ENCODE results near the gene PTPRH.
"Not testable (repeated sequence)": the region's sequence is repeated elsewhere in the genome, so short reads cannot be mapped to it uniquely, and the experiment has no call there.

Gene PTPRH

DNA sequence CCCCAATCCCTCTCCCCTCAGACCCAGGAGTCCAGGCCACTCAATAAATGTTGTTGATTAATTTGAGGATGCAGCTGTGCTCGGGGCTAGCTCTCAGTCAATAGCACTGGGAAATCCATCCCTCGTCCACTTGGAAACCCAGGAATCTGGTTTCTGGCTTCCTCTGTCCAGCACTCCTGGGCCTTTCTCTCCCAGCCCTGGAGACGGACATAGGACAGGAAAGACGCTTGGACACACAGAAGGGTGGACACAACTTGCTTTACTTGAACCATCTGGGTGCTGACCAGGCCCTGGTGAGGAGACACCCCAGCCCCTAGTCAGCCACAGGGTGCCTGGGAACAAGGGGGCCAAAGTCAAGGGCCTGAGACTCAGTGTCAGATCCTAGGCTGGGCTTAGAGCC is 50.9 kb downstream of the PTPRH start:
- DNase-seq: no peak

DNA sequence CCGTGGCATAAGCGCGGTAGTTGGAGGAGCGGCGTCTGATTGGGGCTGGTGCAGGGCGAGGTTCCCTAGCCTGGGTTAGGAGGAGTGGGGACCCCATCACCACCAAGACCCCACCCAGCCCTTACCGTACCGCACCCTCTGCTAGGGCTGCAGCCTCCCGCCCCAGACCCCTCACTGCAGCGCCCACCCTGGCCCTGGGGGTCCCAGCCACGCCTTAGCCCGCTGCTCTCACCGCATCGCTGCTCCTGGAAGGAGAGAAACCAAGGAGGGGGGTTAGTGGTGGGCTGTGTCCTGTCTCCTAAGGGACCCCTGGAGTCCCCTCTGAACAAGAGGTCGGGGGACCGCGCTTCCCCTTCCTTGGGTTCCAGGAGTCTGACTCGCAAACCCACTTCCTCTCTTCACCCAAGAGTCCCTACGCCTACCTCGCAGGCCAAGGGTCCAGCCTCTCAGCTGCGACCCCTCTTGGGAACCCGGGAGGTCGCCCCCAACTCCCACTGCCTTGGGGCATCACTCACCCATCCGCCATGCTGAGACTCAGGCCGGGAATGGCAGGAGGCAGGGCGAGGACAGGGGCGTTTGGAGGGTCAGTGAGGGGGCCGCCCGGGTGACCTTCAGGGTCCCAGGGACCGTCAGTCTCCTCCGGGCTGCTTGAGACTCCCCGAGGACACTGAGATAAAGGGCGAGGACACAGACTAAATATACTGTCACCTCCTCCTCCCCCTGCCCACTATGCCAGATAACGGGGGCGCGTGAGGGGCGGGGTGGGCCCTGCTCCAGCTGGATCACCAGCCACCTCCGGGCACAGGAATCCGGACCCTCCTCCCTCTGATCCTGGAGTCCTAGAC is 52.0 kb downstream of the PTPRH start, which contains the start of gene TNNI3:
TSS of gene TNNI3 (minus strand) at position 669 of the 845 bp plus-strand sequence. CDS start at position 526, 143 bp downstream.
- no peak for DNase-seq

DNA sequence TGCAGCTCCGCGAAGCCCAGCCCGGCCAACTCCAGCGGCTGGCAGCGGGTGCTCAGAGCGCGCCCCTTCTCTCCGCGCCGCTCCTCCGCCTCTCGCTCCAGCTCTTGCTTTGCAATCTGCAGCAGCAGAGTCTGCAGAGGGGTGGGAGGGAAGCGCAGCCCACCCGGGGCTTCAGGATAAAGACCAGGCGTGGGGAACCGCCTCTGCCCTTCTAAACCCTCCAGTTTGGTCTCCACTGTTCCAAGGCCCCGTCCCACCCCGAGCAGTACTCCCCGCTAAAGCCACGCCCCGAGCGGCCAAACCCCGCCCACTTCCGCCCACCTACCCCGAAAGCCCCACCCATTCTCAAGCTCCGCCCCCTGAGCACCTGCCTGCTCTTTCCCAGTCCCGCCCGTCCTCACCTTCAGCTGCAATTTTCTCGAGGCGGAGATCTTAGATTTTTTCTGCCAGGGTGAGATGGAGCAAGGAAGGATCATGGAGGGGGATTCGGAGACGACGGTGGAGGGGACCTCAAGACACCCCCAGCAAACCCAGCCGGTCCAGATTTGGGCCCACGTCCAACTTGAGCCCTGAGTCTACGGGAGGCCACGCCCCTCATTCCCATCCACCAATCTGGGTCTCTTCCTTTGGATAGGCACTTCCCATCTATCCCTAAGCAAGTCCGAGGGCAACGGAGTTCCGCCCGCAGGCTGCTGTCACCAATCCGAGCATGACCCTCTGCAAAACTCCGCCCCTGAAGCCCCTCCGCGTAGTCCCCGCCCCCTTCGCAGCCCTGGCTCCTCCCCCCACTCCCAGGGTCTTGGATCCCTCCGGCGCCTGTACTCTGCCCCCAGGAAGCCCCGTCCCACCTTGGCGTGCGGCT is 52.9 kb downstream of the PTPRH start:
- DNase-seq: peak; percentile 7 to 27

DNA sequence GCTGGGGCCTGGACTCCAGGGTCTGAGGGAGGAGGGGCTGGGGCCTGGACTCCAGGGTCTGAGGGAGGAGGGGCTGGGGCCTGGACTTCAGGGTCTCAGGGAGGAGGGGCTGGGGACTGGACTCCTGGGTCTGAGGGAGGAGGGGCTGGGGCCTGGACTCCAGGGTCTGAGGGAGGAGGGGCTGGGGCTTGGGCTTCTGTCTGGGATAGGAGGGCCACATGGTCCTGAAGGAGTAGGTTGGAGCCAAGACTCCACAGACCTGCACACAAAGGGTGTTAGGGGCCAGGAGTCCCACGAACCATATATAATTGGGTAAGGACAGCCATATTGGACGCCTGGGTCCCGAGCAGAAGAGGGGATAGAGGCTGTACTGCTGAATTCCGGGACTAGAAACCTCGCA is 53.5 kb downstream of the PTPRH start:
- not testable (repeated sequence) for DNase-seq

DNA sequence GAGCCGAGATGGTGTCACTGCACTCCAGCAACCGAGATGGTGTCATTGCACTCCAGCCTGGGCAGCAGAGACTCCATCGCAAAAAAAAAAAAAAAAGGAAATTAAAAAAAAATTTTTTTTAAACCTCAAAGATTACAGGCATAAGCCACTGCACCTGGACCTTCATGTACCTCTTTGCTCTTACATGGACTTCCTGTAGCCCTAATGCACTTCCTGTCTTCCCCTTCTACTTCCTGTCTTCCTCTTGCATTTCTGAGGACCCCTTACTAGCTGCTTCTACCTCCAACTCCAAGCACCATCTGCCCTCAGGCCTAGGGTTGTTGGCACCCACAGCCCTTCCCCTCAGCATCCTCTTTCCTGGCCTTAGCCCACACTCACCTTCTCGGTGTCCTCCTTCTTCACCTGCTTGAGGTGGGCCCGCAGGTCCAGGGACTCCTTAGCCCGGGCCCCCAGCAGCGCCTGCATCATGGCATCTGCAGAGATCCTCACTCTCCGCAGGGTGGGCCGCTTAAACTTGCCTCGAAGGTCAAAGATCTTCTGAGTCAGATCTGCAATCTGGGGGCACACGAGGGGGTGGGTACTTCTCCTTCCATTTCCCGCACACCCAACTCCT is 55.5 kb downstream of the PTPRH start:
- no peak for DNase-seq

DNA sequence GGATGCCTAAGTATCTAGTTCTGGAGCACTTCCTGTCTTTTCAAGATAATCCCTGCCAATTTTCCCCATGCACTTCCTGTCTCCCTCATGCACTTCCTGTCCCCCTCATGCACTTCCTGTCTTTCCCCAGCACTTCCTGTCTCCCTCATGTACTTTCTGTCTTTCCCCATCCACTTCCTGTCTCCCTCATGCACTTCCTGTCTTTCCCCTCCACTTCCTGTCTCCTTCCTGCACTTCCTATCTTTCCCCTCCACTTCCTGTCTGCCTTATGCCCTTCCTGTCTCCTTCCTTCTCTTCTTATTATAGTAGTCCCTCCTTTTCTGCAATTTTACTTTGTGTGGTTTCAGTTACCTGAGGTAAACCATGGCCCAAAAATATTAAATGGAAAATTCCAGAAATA is 57.3 kb downstream of the PTPRH start:
- no peak for DNase-seq

DNA sequence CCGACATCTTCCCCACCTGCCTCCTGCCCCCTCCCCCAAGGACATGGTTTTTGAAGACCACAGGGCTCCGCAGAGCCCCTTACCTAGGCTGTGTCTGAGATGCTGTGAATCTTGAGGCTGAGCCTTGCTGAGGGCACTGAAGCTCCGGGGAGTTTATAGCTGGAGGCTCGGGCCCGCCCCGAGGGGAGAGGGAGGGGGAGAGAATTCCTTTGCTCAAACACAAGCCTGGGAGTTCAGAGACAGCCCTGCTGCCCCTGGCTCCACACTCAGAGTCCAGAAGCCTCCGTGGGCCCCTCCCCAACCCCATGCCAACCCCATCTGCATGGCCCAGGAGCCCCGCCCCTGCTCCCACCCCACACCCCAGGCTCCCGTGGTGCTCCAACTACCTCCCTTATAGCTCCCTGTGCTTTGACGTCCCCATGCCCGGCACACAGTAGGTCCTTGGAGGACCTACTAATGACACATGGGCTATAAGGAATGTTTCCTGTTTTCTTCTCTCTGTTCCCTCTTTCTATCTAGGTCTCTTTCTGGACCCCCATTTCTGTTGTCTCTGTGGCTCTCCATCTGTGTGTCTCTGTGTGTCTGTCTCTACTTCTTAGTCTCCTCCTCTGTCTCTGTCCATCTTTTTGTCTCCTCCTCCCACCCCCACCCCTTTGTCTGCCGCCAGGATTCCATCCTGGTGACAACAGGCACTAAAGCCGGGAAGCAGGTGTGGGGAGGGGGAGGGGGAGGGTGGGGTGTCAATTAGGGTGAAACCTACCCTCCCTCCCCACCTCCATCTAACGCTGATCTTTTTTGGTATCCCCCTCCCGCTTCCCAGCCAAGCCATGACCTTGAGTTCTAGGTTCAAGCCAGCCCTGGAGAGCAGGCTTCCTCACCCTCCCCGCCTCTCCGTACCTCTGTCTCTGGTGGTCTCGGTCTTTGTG is 60.0 kb downstream of the PTPRH start, which contains the start of gene TNNT1:
TSS of gene TNNT1 (minus strand) at position 129 of the 926 bp plus-strand sequence. CDS start 2,049 bp downstream, outside the sequence.
- DNase-seq: no peak

DNA sequence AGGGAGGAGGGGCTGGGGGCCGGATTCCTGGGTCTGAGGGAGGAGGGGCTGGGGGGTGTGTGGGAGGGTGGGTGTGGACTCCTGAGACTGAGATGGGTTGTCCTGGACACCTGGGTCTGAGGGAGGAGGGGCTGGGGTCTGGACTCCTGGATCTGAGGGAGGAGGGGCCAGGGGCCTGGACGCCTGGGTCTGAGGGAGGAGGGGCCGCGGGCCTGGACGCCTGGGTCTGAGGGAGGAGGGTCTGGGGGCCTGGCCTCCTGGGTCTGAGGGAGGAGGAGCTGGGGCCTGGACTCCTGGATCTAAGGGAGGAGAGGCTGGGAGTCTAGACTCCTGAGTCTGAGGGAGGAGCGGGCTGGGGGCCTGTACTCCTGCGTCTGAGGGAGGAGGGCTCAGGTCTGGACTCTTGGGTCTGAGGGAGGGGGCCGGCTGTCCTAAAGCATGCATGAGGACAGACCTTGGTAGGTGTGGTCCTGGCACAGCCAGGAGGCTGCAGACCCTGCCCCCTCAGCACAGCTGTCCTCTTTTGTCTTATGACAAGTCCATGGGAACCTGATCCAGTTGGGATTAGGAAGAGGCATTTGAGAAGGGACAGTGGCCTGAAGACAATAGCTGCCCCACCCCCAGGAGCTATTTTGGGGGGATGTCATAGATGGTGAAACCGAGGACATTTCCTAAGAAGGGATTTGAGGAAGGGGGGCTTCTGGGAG is 61.6 kb downstream of the PTPRH start:
- no peak for DNase-seq

DNA sequence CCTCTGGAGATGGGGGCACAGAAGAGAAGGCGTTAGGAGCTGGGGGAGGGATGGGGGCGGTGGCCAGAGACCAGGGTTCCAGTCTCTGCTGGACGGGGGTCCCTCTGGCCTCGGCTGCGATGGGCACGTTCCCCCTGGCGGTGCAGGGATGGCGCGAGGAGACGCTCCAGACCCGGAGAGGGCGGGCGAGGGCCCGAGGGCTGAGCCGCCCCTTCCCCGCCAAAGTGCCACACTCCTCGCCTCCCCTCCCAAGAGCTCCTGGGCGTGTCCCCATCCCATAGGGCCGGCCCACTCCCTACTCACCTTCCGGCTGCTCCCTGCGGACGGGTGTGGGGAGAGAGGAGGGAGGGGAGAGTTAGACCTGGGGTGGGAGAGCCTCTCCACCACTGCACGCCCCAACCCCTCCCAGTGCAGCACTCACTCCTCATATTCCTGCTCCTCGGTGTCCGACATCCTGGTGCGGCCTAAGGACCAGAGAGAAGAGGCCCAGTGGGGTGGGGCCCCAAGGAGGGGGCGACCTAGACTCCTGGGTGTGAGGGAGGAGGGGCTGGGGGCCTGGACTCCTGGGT is 62.5 kb downstream of the PTPRH start:
- no peak for DNase-seq

DNA sequence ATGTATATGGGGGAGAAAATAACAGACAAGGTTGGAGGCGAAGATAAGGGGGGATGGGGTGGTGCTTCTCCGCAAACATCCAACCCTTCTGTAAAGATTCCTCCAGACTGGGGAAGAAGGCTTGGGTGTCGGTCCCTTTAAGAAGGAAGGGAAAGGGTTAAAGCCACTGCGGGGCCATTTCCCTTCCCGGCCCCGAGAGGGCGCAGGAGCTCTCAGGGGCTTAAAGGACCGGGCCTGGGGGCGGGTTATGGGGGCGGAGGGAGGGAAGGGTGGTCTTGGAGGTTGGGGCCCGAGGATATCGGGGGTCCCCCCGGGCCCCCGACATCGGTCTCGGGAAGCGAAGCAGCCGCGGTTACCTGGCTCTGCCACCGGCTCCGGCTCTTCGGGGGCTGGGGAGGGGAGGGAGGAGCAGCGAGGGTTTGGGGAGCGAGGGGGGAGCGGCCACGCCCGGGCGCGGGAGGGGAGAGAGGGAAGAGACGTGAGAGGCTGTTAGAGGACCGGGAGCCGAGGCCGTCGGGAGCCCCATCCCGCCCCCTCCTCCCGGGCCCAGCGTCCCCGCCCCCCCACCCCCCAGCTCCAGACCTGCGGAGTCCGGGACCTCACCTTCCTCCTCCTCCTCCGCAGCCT is 63.1 kb downstream of the PTPRH start:
- DNase-seq: peak in 1 of 2 donors; percentile 29

DNA sequence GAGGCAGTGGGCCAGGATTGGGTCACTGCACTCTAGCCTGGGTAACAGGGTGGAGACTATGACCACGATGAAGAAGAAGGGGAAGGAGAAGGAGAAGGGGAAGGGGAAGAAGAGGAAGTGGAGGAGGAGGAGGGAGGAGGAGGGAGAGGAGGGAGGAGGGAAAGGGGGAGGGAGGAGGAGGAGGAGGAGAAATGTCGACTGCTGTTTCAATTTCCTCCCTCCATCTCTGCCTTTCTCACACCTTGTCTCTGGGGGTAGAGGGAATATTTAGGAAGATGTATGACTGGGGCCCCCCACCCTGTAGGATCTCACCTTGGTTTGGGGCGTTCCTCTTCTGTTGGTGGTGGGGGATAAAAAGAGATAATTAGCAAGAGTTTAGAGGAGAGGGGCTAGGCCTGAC is 64.1 kb downstream of the PTPRH start:
- peak; percentile 14 to 63 for DNase-seq

DNA sequence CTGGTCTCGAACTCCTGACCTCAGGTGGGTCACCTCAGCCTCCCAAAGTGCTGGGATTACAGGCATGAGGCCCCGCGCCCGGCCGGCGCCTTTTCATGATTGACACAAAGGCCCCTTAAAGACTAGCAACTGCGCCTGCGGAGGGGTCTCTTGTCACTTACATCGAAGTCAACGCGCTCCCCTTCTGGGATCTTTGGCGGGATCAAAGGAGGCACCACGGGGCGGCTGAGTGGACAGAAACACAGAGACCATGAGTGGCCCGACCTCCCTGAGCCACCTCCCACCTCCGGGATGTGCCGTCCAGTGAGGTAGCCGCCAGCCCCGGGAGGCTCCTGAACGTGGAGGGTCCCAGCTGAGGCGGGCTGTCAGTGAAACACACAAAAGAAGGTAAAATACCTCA is 67.6 kb downstream of the PTPRH start:
- no peak for DNase-seq

DNA sequence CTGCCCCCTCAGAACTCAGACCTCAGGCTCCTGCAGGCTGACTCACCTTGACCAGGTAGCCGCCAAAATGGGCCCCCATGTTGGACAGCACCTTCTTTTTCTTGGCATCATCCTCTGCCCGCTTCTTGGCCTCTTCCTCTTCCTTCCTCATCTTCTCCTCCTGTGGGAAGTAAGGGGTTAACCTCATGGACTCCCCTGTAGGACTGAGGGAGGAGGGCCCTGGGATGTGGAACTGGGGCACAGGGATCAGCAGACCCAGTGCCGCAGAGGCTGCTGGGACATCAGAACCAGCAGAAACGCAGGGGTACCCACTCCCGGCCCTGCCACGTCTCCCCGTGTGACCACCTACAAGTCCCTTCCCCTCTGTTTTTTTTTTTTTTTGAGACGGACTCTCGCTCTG is 71.4 kb downstream of the PTPRH start:
- no peak for DNase-seq

DNA sequence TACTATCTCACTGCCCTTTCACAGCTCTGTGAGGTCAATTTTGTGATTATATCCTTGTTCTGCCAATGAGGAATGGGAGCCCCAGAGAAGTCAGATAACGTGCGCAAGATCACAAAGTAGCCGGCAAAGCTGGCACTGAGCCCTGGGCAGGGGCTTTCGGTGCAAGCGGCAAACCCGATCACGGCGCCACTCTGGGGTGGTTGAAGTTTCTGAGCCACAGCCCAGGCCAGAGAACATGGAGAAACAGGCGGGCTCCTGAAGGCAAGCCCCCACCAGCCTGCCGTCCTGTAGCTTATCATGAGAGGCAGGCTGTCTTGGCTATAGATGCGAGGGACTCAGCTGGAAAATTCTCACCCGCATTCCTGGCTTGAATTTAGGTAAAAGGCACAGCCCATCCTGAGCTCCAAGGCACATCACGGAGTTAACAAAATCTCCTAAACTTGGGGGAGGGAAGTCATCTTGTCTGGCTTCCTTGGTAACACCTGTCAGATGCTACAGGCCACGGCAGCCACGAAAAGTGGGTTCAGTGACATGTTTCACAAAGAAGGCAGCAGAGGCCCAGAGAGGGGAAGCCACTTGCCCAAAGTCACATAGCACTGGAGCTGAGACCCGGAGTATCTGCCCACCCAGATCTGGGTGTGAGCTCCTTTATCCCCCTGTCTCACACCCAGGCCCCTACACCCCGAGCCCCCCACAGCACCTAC is 72.8 kb downstream of the PTPRH start:
- no peak for DNase-seq

DNA sequence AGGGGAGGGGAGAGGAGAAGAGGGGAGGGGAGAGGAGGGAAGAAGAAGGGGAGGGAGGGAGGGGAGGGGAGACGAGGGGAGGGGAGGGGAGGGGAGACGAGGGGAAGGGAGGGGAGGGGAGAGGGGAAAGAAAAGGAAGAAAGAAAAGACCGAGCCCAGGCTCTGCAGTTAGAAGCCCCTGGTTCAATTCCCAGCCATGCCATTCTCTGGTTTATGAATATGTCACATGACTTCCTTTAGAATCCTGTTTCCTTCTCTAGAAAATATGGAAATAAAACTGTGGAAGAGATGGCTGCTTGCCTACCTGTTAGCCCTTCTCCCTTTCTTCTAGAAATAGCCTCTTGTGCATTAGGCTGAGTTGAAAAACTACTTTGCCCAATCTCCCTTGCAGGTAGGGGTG is 74.6 kb downstream of the PTPRH start:
- no peak for DNase-seq

DNA sequence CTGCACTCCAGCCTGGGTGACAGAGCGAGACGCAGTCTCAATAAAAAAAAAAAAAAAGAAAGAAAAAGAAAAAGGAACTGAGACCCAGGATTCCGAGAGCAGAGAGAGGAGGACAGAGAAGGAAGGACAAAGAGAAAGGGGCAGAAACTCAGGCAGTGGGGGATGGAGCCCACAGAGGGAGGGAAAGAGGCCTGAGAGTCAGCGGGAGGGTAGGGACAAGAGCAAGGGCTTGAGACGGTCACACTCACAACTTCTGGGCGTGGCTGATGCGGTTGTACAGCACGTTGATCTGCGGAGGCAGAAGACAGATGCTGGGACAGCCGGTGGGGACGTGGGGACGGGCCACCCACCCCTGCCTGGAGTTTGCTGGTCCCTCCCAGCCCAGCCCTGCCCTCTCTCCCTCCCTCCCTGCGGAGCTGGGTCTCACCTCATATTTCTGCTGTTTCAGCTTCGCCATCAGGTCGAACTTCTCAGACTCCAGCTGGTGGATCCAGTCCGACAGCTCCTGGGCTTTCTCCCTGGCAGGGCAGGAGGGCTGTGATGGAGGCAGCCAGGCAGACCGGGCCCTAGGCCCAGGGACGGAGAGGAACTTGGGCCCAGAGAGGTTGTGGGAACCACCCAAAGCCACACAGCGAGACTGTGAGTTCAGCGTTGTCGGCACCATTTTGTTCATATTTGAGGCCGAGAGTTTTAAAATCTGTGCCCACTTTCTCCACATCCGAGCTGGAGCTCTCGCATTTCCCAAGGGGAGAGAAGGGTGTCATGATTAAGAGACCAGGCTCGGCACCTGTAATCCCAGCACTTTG is 75.5 kb downstream of the PTPRH start:
- no peak for DNase-seq

DNA sequence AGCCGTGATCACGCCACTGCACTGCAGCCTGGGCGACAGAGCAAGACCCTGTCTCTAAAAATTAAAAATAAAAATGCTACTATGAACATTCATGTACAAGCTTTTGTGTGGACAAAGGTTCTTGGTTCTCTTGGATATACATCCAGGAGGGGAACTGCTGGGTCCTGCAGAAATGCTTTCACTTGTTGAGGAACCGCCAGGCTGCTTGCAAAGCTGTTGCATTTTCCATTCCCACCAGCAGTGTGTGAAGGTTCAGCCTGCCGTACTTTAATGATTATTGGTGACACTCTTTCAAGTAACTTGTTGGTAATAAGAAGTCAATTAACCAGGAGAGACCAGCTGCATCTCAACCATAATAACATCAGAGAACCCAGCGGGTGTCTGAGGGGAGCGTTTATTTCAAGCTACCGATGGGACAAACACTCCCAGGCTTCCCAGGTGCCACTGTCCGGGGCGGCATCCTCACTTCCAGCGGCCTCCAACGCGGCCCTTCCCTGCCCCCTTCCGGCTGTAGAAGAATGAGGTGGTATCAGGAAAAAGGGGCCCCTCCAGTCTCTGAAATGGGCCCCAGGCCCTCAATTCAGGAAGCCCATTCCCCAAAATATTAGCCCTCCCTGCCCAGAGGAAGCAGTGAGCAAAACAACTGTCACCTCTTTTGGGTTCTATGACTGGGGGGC is 76.7 kb downstream of the PTPRH start:
- DNase-seq: peak; percentile 13 to 41

DNA sequence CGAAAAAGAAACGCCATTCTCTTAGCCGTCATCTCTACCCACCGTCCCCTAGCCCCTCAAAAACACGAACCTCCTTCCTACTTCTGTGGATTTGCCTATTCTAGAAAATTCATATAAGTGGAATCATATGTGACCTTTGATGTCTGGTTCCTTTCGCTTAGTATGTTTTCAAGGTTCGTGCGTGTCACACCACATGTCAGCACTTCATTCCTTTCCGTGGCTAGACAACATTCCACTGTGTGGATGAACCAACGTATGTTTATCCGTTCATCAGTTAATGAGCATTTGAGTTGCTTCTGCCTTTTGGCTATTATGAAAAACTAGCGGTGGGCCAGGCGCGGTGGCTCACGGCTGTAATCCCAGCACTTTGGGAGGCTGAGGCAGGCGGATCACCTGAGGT is 77.9 kb downstream of the PTPRH start:
- DNase-seq: no peak

Data from inflammatory macrophage (primary cell).